Measurements from ENCODE around the gene GALNT2.

DNA sequence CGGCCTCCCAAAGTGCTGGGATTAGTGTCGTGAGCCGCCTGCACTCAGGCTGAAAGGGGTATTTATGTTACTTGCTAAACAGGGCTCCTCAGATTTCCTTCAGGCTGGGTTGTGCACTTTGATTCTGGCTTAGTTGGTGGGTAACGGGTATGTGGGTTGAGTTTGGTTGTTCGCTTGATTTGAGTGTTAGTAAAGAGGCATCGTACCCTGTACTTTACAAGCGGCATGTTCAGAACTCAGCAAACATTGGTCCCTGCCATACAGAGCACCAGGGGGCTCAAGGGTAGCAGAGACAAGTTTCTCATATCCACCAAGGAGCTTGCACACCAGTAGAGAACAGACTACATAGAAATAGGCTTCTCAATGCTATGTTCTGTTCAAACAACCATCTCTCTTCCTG, 211.3 kb downstream of the GALNT2 start:
- TF ChIP-seq, protein P1, sequence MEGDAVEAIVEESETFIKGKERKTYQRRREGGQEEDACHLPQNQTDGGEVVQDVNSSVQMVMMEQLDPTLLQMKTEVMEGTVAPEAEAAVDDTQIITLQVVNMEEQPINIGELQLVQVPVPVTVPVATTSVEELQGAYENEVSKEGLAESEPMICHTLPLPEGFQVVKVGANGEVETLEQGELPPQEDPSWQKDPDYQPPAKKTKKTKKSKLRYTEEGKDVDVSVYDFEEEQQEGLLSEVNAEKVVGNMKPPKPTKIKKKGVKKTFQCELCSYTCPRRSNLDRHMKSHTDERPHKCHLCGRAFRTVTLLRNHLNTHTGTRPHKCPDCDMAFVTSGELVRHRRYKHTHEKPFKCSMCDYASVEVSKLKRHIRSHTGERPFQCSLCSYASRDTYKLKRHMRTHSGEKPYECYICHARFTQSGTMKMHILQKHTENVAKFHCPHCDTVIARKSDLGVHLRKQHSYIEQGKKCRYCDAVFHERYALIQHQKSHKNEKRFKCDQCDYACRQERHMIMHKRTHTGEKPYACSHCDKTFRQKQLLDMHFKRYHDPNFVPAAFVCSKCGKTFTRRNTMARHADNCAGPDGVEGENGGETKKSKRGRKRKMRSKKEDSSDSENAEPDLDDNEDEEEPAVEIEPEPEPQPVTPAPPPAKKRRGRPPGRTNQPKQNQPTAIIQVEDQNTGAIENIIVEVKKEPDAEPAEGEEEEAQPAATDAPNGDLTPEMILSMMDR (IDR thresholded peaks at IDR 0.05; ENCODE audit: borderline replicate concordance, extremely low read depth, low read length, poor library complexity, severe bottlenecking), result no peak
- no peak for TF ChIP-seq EZH2 (IDR thresholded peaks at IDR 0.05; ENCODE audit: borderline replicate concordance, low read depth, low read length, severe bottlenecking)

All from DND-41 (cell line).